Measurements from ENCODE around the gene C11orf52. TPM values are rescaled to one million over a fixed set of nuclear protein-coding genes. Genes with fewer than 3 reads are reported as not detected.

The C11orf52 gene
- polyA plus RNA-seq, 4 donors, result 10.3 to 33.5 (median 24.9) TPM

DNA sequence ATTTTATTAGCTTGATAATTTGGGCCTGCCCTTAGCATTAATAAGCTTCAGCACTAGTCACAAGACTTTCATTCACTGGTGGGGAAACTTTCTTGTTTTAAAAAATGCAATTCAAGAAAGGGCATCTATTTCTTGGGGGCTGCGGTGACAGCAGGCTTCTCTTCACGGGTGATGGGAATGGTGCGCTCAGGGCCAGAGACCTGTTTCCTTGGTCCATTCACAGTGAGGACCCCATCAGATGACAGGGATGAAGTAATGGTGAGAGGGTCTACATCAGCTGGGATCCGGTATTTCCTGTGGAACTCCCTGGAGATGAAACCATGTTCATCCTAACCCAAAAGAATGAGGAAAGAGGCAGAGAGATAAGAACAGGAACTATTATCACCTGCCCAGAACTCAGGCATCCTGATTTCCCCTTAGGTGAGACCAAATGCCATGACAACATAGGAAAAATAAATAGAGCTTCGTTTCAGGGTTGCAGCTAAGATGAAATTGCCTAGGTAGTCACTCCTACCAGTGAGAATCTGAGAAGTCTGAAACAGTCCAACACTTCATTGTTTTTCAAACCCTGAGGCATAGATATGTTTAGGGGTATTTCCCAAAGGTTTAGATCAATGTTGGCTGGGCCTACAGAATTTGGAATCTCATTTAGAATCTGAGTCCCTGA, 9.9 kb upstream of the C11orf52 start:
- no peak for DNase-seq
- no peak for FAIRE-seq
- Histone ChIP-seq H3K36me3 (ENCODE audit: control insufficient read depth in 3 of 3, insufficient read depth in 2 of 3, low read depth in 1 of 3, low read length in 3 of 3) (no peaks in the 10 kb centered on the region), H3K27ac (ENCODE audit: low read depth in 1 of 3, low read length in 2 of 3) (no peak overlapping the region), H3K9me3 (ENCODE audit: control insufficient read depth in 2 of 2, insufficient read depth in 1 of 2, low read depth in 1 of 2, low read length in 1 of 2) (no peaks in the 10 kb centered on the region), H3K4me3 (ENCODE audit: low read depth in 1 of 3, low read length in 3 of 3) (no peak overlapping the region), H3K27me3 (ENCODE audit: control insufficient read depth in 3 of 3, insufficient read depth in 3 of 3, low read length in 3 of 3) (peaks cover 0 to 16% (median 0%) of the 10 kb centered on the region in 3 donors), H3K4me1 (ENCODE audit: control insufficient read depth in 3 of 3, insufficient read depth in 2 of 3, low read depth in 1 of 3, low read length in 2 of 3) (peaks cover 0 to 20% (median 2%) of the 10 kb centered on the region in 3 donors)
- 80 to 84% (median 82%) methylated on average over 5 of the region's 5 CpGs for WGBS, 3 donors

DNA sequence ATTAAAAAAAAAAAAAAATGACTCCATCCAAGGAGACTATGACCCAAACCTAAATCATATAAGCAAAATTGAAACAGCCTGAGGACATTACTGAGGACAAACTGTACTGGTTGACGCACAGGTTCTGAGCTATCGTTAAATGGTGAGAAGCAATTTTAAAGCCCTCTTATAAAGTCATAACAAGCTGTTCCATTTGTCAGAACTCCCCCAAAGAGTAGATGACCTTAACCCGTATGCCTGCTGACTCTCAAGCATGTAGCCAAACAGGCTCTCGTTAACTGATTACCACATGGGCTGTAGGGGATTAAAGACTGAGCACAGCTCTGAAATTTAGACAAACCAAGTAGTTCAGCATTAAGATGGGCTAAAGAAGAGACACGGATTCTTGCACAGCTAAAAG, 9.3 kb upstream of the C11orf52 start:
- H3K27ac ChIP-seq (ENCODE audit: low read depth in 1 of 3, low read length in 2 of 3), result no peak overlapping the region
- H3K9me3 ChIP-seq (ENCODE audit: control insufficient read depth in 2 of 2, insufficient read depth in 1 of 2, low read depth in 1 of 2, low read length in 1 of 2), result no peaks in the 10 kb centered on the region
- DNase-seq (no peak), FAIRE-seq (no peak)
- peaks cover 0 to 16% (median 0%) of the 10 kb centered on the region in 3 donors for H3K27me3 ChIP-seq (ENCODE audit: control insufficient read depth in 3 of 3, insufficient read depth in 3 of 3, low read length in 3 of 3)
- H3K36me3 ChIP-seq (ENCODE audit: control insufficient read depth in 3 of 3, insufficient read depth in 2 of 3, low read depth in 1 of 3, low read length in 3 of 3), result no peaks in the 10 kb centered on the region
- H3K4me1 ChIP-seq (ENCODE audit: control insufficient read depth in 3 of 3, insufficient read depth in 2 of 3, low read depth in 1 of 3, low read length in 2 of 3), result peaks cover 0 to 20% (median 2%) of the 10 kb centered on the region in 3 donors
- WGBS, 3 donors, result 82 to 91% (median 86%) methylated on average over 5 of the region's 5 CpGs
- no peak overlapping the region for H3K4me3 ChIP-seq (ENCODE audit: low read depth in 1 of 3, low read length in 3 of 3)

DNA sequence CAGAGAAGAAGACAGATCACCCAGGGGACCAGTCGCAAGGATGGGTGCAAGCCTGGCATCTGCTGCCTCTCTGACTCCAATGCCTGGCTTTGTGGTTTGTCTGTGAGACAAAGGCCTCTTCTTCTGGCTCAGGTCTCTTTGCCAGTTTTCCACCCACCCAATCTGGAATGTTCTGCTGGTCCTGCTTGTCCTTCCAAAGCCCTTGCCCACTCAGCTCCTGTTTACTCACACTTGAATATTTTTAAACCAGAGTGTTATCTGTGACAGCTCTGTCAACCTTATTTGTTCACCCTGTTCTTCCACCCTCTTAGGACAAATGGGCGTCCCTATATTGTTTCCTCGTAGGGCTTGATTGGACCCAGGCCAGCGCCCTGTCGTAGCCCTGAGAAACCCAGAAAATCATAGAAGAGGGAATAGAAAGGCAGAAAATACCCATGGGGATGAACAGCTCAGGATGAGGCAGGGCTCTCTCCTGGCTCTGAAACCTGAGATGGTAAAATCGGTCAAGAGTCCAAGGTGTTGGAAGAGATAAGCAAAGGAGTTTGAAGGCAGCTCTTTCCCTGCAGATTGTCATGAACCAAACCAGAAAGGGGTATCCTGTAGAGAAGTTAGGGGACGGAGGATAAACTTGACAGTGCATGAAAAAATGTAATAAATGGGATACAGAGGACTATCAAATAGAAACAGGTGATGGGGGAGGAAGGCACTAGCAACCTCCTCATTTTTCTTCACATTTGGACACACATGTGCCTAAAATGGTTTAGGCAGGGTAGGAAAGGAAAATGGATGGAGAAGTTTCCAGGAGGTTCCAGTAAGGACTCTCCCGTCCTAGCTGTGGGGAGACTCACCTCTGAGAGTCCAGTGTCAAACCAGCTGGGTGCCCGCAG, 7.8 kb upstream of the C11orf52 start:
- Histone ChIP-seq H3K27ac (ENCODE audit: low read depth in 1 of 3, low read length in 2 of 3) (peak overlapping the region in 2 of 3 donors; percentile 64 to 72), H3K36me3 (ENCODE audit: control insufficient read depth in 3 of 3, insufficient read depth in 2 of 3, low read depth in 1 of 3, low read length in 3 of 3) (no peaks in the 10 kb centered on the region), H3K9me3 (ENCODE audit: control insufficient read depth in 2 of 2, insufficient read depth in 1 of 2, low read depth in 1 of 2, low read length in 1 of 2) (no peaks in the 10 kb centered on the region), H3K27me3 (ENCODE audit: control insufficient read depth in 3 of 3, insufficient read depth in 3 of 3, low read length in 3 of 3) (peaks cover 0 to 16% (median 0%) of the 10 kb centered on the region in 3 donors), H3K4me3 (ENCODE audit: low read depth in 1 of 3, low read length in 3 of 3) (peak overlapping the region in 1 of 3 donors; percentile 0), H3K4me1 (ENCODE audit: control insufficient read depth in 3 of 3, insufficient read depth in 2 of 3, low read depth in 1 of 3, low read length in 2 of 3) (peaks cover 0 to 20% (median 2%) of the 10 kb centered on the region in 3 donors)
- 31 to 57% (median 42%) methylated on average over 9 of the region's 9 CpGs for WGBS, 3 donors
- FAIRE-seq, result no peak
- peak; percentile 30 to 53 for DNase-seq

DNA sequence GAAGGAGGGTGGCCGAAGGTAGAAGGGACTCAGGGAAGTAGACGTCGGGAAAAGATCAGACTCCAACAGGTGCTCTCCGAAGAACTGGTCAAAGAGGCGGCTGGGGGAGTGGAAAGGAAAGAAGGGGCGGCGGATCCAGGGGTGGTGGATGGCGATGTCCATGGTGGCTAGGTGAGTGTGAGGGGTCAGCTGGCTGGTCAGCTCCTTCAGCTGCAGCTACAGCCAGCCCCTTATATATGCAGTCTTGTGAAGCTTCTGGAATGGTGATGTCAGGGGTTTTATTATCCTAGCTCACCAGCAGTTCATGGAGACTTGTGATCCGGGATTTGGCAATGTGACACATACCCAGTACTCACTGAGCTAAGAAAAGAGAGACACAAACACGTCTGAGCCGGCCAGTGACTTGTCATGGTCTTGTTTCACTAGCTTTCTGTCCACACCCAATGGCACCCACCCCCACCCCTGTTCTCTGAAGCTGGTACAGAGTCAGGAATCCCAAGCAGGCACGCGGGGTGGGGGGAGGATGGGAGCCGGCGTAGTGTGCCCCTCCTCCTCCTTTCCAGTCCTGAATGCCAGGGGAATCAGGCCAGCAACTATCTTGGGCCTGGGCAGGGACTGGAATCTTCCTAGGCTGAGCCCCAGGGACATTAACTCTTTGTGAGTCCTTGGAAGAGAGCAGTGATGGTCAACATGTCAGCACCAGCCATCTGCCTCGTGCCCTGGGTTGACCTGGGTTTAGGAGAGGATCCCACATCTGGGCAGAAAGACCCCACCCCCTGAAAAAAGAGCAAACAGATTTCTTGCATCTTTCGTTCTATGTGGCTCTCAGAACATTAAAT, 6.9 kb upstream of the C11orf52 start, which contains the start of gene CRYAB:
TSS of gene CRYAB (minus strand) at position 208 of the 839 bp plus-strand sequence. CDS start at position 162, 46 bp downstream.
- Histone ChIP-seq H3K4me3 (ENCODE audit: low read depth in 1 of 3, low read length in 3 of 3) (peak within 1 kb of the TSS in 1 of 3 donors; percentile 28), H3K4me1 (ENCODE audit: control insufficient read depth in 3 of 3, insufficient read depth in 2 of 3, low read depth in 1 of 3, low read length in 2 of 3) (peaks cover 0 to 20% (median 2%) of the 10 kb centered on the region in 3 donors), H3K36me3 (ENCODE audit: control insufficient read depth in 3 of 3, insufficient read depth in 2 of 3, low read depth in 1 of 3, low read length in 3 of 3) (no peaks in the 10 kb centered on the region), H3K9me3 (ENCODE audit: control insufficient read depth in 2 of 2, insufficient read depth in 1 of 2, low read depth in 1 of 2, low read length in 1 of 2) (no peaks in the 10 kb centered on the region), H3K27ac (ENCODE audit: low read depth in 1 of 3, low read length in 2 of 3) (peak within 1 kb of the TSS in 2 of 3 donors; percentile 64 to 72), H3K27me3 (ENCODE audit: control insufficient read depth in 3 of 3, insufficient read depth in 3 of 3, low read length in 3 of 3) (peaks cover 0 to 16% (median 0%) of the 10 kb centered on the region in 3 donors)
- DNase-seq (peak; percentile 35 to 57), FAIRE-seq (no peak)
- 19 to 46% (median 37%) methylated on average over 17 of the region's 17 CpGs for whole genome bisulfite sequencing, 3 donors

DNA sequence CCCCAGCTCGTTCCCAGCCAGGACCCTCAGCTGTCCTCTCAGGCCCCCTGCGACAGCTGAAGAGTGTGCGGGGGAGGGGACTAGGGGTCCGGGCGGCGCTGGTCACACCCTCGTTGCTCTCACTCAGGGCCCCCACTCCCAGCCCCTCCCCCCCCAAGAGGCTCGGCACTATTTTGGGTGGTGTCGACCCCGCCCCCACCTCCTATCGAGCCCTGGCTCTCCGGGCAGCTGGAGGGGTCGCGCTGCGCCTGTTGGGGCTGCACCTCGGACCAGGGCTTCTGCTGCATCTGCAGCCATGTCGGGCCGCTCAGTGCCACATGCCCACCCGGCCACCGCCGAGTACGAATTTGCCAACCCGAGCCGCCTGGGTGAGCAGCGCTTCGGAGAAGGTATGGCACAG, 6.2 kb upstream of the C11orf52 start, which contains the start of gene HSPB2:
TSS of gene HSPB2 (plus strand) at position 200 of the 400 bp plus-strand sequence. CDS start at position 296, 96 bp downstream.
- no peak for FAIRE-seq
- Histone ChIP-seq H3K4me3 (ENCODE audit: low read depth in 1 of 3, low read length in 3 of 3) (peak within 1 kb of the TSS in 1 of 3 donors; percentile 28), H3K9me3 (ENCODE audit: control insufficient read depth in 2 of 2, insufficient read depth in 1 of 2, low read depth in 1 of 2, low read length in 1 of 2) (no peaks in the 10 kb centered on the region), H3K27me3 (ENCODE audit: control insufficient read depth in 3 of 3, insufficient read depth in 3 of 3, low read length in 3 of 3) (peaks cover 0 to 16% (median 0%) of the 10 kb centered on the region in 3 donors), H3K4me1 (ENCODE audit: control insufficient read depth in 3 of 3, insufficient read depth in 2 of 3, low read depth in 1 of 3, low read length in 2 of 3) (peaks cover 0 to 21% (median 2%) of the 10 kb centered on the region in 3 donors), H3K27ac (ENCODE audit: low read depth in 1 of 3, low read length in 2 of 3) (peak within 1 kb of the TSS in 2 of 3 donors; percentile 64 to 76), H3K36me3 (ENCODE audit: control insufficient read depth in 3 of 3, insufficient read depth in 2 of 3, low read depth in 1 of 3, low read length in 3 of 3) (no peaks in the 10 kb centered on the region)
- WGBS, 3 donors, result 18 to 48% (median 45%) methylated on average over 16 to 26 of the region's 26 CpGs
- DNase-seq, result no peak

DNA sequence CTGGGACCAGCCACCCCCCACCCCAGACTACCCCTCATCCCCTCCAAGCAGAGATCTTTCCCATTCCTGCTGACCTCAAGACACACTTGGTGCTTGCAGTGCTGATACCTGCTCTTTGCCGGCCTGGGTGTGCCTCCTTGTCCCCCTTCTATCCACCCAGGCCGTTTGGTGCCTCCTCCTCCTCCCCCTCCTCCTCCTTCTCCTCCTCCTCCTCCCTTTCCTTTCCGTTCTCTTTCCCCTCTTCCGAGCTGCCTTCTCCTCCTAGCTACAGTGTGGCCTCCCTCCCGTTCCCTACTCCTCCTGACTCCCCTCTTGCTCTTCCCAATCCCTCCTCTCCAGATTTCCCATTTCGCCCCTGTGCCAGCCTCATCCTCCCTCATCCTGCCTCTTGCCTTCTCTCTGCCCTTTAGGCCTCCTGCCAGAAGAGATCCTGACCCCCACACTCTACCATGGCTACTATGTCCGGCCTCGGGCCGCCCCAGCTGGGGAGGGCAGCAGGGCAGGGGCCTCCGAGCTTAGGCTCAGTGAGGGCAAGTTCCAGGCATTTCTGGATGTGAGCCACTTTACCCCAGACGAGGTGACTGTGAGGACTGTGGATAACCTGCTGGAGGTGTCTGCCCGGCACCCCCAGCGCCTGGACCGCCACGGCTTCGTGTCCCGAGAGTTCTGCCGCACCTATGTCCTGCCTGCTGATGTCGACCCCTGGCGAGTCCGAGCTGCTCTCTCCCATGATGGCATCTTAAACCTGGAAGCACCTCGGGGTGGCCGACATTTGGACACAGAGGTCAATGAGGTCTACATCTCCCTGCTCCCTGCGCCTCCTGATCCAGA, 5.5 kb upstream of the C11orf52 start:
- no peak for DNase-seq

DNA sequence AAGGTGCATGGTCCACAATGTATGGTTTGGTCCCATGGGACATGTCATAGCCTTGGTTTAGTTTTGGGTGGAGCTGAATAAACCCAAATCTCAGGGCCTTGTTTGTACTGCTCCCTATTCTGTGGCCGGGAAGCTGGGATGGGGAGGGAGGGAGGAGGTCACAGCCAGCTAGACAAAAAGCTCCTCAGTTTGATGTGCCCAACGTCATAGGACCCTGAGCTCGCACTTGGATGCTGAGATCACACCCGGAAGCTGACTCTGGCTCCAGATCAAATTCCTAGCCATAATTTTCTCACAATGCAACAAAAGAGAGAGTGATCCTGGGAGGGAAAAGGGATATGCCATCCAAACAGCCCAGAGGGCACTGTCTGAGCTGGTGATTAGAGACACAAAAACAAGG, 4.7 kb upstream of the C11orf52 start:
- DNase-seq (peak in 1 of 2 donors; percentile 36), FAIRE-seq (no peak)
- 19 to 33% (median 26%) methylated on average over 4 of the region's 4 CpGs for WGBS, 3 donors
- no peaks in the 10 kb centered on the region for H3K9me3 ChIP-seq (ENCODE audit: control insufficient read depth in 2 of 2, insufficient read depth in 1 of 2, low read depth in 1 of 2, low read length in 1 of 2)
- H3K4me1 ChIP-seq (ENCODE audit: control insufficient read depth in 3 of 3, insufficient read depth in 2 of 3, low read depth in 1 of 3, low read length in 2 of 3), result peaks cover 0 to 30% (median 2%) of the 10 kb centered on the region in 3 donors
- no peaks in the 10 kb centered on the region for H3K36me3 ChIP-seq (ENCODE audit: control insufficient read depth in 3 of 3, insufficient read depth in 2 of 3, low read depth in 1 of 3, low read length in 3 of 3)
- H3K4me3 ChIP-seq (ENCODE audit: low read depth in 1 of 3, low read length in 3 of 3), result no peak overlapping the region
- H3K27me3 ChIP-seq (ENCODE audit: control insufficient read depth in 3 of 3, insufficient read depth in 3 of 3, low read length in 3 of 3), result peaks cover 0 to 16% (median 0%) of the 10 kb centered on the region in 3 donors
- H3K27ac ChIP-seq (ENCODE audit: low read depth in 1 of 3, low read length in 2 of 3), result peak overlapping the region in 2 of 3 donors; percentile 42 to 76

More for the DNA sequence above, 5.5 kb upstream of the C11orf52 start:
- peak overlapping the region in 1 of 3 donors; percentile 28 for H3K4me3 ChIP-seq (ENCODE audit: low read depth in 1 of 3, low read length in 3 of 3)
- FAIRE-seq, result no peak
- H3K36me3 ChIP-seq (ENCODE audit: control insufficient read depth in 3 of 3, insufficient read depth in 2 of 3, low read depth in 1 of 3, low read length in 3 of 3), result no peaks in the 10 kb centered on the region
- H3K9me3 ChIP-seq (ENCODE audit: control insufficient read depth in 2 of 2, insufficient read depth in 1 of 2, low read depth in 1 of 2, low read length in 1 of 2), result no peaks in the 10 kb centered on the region
- WGBS, 3 donors, result 68 to 80% (median 80%) methylated on average over 24 of the region's 24 CpGs
- peaks cover 0 to 16% (median 0%) of the 10 kb centered on the region in 3 donors for H3K27me3 ChIP-seq (ENCODE audit: control insufficient read depth in 3 of 3, insufficient read depth in 3 of 3, low read length in 3 of 3)
- H3K27ac ChIP-seq (ENCODE audit: low read depth in 1 of 3, low read length in 2 of 3), result peak overlapping the region in 2 of 3 donors; percentile 42 to 76
- peaks cover 0 to 28% (median 2%) of the 10 kb centered on the region in 3 donors for H3K4me1 ChIP-seq (ENCODE audit: control insufficient read depth in 3 of 3, insufficient read depth in 2 of 3, low read depth in 1 of 3, low read length in 2 of 3)
